Activated naive CD8-positive, alpha-beta T cell treated with anti-CD3 and anti-CD28 coated beads, Interleukin-2, amount 50 U/mL, for 16 hours (primary cell): ENCODE data around the gene NUP37.
A peak's percentile ranks its signal among the peaks of the same experiment; 100 is the strongest.
"Not testable (repeated sequence)": the region's sequence is repeated elsewhere in the genome, so short reads cannot be mapped to it uniquely, and the experiment has no call there.

Experiments used
- DNase-seq: peaks from one replicate; pipeline ENCODE4 v3.0.0-alpha.2; 2020; ENCODE audit warnings: low read depth, low spot score

The NUP37 gene

DNA sequence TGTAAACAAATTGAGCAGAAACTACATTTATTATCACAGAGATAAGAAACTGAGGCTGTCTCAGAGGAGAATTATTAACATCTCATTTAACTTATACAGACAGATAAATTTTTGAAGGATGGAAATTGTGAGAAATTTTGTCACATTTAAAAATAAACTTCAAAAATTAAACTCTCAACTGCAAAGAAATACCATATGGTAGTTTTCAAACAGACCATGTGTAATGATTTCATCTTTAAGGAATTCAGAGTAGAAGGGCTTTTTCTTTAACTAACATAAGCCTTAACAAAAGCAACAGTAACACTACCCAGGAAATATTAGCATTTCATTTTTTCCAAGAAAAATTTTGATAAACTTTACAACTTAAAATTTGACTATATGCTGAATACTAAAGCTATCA lies 26.6 kb downstream of the NUP37 start:
- no peak for DNase-seq

DNA sequence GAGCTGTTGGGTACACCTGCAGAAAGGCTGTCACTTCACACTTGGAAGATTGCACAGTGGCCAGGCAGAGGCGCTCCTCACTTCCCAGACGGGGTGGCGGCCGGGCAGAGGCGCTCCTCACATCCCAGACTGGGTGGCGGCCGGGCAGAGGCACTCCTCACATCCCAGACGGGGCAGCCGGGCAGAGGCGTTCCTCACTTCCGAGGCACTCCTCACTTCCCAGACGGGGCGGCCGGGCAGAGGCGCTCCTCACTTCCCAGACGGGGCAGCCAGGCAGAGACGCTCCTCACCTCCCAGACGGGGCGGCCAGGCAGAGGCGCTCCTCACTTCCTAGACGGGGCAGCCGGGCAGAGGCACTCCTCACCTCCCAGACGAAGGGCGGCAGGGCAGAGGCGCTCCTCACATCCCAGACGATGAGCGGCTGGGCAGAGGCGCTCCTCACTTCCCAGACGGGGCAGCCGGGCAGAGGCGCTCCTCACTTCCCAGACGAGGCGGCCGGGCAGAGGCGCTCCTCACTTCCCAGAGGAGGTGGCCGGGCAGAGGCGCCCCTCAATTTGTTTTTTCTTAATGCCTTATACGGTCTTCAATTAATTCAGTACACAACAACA lies 30.6 kb downstream of the NUP37 start:
- not testable (repeated sequence) for DNase-seq

DNA sequence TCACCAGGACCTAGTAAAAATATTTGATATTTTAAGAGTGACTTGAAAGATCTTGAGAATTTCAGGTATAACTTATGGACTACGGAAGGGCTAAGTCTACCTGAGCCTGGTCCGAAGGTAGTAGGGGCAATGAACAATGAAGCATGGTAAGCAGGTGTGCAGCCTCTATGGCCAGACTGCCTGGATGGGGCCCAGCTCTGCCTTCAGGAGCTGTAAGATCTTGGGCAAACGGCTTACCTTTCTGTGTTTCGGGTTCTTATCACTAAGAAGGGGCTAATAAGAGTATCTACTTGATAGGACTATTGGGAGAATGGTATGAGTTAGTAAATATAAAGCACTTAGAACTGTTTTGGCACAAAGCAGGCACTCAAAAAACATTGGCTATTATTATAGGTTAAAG lies 39.1 kb downstream of the NUP37 start:
- no peak for DNase-seq

DNA sequence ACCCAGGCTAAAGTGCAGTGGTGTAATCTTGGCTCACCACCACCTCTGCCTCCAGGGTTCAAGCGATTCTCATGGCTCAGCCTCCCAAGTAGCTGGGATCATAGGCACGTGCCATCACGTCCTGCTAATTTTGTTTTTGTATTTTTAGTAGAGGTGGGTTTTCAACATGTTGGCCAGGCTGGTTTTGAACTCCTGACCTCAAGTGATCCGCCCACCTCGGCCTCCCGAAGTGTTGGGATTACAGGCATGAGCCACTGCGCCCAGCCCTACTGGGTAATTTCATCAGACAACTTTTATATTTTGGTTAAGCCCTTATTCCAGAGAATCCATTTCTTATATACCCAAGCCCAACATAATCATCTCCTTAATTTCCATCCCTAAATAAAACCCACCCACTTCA lies 47.8 kb downstream of the NUP37 start:
- DNase-seq, result not testable (repeated sequence)

DNA sequence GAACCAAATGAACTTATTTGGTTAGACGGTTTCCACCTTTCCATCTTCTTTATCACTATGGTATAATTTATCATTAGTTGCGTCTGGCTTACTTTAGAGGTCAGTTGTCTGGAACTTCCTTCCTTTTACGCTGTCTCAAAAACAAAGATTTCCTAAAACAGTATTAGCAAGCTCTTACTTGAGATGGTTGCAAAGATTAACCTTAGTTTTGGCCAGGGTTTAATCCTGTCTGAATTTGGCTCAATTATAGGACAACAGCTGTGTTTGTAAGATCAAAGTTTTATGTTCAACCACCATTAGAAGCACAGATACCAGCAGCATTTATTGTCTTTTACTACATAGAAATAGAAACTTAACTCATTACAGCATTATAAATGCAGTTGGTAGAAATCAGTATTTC lies 50.2 kb downstream of the NUP37 start:
- DNase-seq, result no peak

DNA sequence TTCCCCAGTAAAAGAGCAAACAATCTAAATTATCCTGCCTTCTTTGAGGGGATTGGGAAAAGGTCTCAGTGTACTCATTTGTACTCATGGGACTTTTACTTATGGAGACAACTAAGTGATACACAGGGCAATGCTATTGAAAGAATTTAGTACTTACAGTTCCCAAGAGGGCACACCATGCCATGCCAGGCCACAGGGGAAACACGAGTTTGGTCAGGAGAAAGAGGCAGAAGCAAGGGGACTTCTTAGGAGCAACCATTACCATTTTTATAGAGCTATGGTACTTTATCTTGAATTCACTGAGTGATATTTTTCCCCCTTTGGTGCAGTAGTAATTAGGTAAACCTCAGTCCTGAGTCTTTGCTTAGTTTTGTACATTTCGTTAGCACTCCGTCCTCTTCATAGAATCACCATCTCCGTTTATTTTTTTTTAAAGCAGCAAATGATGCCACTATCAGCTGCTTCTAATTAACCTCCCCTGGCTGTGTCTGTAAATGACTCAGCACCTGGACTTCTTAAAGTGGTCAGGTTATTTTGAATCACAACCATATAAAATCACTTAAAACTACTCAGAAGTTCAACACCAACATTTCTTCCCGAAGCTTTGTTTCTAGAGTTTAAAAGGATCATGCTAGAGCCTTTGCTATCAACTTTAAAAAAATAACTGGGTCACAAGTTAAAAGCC lies 52.2 kb downstream of the NUP37 start:
- DNase-seq, result no peak

DNA sequence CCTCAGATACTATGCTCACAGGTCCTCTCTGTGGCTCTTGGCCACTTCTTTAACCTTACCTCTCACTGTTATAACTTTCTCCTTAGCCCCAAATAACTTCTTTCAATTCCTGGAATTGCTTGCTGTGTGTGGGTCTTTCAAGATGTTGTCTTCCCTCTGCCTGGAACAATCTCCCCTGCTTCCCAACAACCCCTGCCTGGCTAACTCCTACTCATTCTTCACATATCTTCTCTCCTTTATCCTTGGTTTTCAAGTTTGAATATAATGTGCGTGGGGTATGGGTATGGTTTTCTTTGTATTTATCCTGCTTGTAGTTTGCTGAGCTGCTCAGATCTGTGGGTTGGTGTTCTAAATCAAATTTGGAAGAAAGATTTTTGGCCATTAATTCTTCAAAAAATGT lies 55.4 kb downstream of the NUP37 start:
- DNase-seq, result no peak

- DNase-seq, result no peak
These were observed 56.8 kb downstream of the NUP37 start for GRCh38 chr12:102063069-102063468.

GRCh38 chr12:102062419-102062806 lies 57.5 kb downstream of the NUP37 start:
- no peak for DNase-seq

GRCh38 chr12:102061560-102062418 lies 58.1 kb downstream of the NUP37 start, which contains the start of gene WASHC3:
WASHC3 (minus strand) TSS chr12:102061991; CDS start chr12:102061962, 29 bp downstream.
- DNase-seq, result peak; percentile 92

DNA sequence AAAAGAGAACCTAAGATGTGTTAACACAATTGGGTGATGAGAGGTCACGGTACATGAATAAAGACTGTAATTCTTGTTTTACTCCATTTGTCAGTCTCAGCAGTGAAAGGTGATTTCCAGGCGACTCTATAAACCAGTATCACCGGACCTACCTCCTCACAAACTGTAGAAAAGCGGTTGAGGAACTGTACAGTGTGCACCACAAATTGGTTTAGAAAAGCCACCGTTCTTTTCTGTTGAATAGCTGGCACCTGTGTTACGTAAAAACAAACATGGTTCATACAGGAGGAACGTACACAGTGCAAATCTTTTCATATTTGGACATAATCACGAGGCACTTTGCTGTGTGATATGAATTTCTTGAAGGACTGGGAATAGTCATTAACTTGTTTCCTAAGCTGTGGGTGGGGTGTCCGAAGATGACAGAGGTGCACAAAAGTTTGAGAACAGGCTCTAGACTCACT lies 58.8 kb downstream of the NUP37 start:
- DNase-seq, result no peak

DNA sequence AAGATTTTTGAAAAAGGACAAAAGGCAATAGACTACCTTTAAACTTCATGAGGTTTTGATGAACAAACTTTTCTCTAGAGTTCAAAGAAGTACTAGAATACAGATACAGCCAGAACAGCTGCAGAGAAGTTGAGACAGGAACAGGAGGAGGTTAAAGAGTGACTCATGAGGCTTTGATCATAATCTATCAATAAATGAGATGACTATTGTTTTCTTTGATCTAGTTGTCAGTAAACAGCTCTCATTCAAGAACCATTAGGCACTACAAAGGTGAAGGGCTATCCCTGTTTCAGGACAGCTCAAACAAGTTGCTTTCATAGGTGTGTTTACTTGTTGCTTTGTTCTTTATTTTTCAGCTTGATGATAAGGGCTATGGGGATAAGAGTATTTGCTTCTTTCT lies 60.6 kb downstream of the NUP37 start:
- DNase-seq, result no peak

- no peak for DNase-seq
These were observed 65.6 kb downstream of the NUP37 start for GRCh38 chr12:102054345-102054744.

GRCh38 chr12:102053062-102053349 lies 66.9 kb downstream of the NUP37 start:
- DNase-seq, result no peak

GRCh38 chr12:102052192-102053061 lies 67.5 kb downstream of the NUP37 start:
- no peak for DNase-seq

DNA sequence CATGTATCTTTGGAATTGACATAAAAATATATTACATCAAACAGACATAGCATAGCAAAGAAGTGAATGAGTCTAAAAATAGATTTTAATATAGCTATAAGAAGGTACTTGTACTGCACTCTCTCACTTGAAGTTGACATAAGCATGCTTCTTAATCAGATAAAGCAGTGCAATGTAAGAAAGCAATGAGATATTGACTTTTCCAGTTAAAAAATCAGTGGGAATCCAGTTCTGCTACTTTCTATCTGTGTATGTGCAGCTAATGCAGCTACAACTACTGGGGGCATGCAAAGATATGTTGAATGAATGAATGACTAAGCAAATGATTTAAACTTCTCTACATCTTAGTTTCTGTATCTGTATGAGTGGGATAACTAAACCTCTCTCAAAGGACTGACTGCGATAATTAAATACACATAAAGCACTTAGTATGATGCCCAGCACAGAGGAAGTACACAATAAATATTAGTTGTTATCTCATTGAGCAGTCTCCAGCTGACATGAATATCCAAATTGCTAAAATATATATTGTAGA lies 68.4 kb downstream of the NUP37 start:
- no peak for DNase-seq

DNA sequence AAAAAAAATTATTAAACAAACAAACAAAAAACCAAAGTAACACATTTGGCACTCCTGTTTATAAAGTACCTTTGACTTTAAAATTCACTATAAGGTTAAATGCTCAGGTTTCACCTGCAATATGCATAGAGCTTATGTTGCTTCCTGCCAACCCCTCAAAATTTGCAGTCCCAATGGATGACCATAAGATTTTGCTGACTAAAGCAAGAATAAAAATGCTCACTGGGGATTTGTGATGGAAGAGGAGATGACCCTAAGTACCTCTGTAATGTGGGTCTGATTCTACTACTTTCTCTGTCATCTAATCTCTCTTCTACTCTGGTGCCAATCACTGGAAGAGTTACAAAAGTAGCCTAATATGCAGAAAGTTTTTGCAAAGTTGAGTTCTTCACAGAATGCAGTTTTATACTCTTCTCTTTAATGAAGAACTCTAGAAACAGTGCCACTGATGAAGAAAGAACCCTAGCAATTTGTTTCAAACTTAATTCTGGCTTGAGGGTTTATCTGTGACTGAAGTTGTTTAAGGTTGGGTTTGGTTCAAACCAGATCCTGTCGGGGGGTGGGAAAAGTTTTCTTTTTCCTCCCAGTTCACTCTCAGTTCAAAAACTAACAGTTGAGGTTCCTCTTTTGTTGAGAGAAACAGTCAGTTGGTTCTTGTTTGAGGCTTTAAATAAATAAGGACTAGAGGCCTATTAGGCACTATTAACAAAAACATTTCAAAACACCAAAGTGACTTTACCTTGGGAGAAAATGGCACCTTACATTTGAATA lies 69.1 kb downstream of the NUP37 start:
- no peak for DNase-seq

DNA sequence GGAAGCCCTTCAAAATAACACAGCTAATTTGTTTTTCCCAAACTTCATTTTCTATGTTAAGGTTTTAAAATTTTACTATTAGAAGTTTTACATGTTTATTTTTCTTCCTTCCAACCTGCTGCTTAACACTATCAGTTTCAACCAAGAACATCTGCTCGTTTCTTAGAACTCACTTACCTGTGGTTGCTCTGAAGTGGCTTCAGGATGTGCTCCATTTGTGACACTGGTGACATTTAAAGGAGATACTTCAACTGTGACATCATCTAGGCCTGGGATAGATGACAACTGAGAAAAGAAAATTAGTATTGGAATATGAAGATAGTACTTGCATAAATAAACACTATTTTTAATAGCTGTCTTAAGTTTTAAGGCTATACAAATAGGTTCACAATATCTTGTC lies 76.0 kb downstream of the NUP37 start:
- DNase-seq, result no peak

GRCh38 chr12:102033991-102034745 lies 85.7 kb downstream of the NUP37 start:
- DNase-seq, result no peak

DNA sequence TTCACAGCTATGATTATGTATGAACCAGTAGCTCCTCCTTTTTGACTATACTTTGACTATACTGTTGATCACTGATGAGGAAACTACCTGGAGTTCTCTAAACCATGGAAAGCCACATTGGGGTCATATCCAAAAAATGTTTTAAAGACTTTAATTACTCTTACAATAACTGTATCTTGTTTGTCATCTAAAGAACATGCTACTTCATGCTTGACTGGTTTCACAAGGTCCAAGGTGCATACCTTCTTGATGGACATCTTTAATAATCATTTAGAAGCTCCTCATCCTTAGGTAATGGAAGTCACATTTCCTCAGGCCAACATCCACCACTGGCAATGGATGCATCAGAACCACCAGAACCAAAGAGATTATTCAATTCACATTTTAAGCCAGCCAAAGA lies 88.1 kb downstream of the NUP37 start:
- DNase-seq, result no peak
